Measurements from ENCODE around the gene DOCK4.

DOCK4 gene

DNA sequence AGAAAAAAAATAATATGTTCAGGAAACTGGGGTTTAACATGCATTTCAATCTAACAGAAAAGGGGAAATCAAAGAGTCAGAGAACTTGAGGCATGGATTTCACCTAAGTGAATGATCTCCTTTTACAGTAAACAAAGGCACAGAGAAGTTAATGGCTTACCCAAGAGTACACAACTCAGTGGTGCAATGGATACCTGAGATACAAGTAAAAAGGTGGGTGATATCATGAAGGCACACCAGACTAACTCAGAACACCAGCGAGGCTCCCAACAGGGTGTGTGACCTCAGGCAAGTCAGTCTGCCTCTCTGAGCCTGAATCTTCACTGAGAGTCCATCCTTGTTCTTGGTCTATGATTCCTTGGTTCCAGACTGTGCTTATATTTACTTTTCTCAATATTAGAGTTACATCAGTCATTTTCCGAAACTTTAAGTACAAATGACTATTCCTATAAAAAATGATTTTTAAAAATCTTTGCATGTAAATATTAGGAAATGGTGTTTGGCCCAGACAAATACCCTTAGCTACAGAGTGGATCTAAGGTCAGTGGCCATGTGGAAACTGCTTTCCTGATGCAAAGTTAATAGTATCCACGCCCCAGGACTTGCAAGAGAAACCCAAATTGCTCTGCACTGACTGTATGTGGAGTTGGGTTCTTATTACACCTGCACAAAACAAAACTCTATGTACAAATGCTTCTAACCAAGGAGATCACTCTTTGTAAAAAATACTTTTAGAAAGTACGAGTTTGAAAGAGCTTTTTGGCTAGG is 361.1 kb downstream of the DOCK4 start:
- DNase-seq (ENCODE audit: low spot score) = no peak

DNA sequence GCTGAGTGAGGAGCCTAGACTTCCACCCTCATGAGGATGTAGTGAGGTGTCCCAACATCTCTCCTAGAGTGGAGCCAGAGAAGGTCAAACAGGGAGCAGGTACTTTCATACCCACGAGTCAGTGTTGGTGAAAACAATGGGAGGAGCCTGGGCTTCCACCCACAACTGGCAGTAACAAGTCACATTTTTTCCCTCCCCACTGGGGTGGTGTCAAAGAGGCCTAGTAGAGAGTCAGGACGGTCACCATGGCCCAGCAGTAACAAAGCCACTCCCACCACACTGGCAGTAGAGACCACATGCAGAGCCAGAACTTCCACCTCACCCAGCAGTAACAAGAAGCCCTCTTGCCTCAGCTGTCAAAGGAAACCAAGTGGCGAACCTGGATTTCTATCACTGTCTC is 363.7 kb downstream of the DOCK4 start:
- DNase-seq (ENCODE audit: low spot score) = no peak

DNA sequence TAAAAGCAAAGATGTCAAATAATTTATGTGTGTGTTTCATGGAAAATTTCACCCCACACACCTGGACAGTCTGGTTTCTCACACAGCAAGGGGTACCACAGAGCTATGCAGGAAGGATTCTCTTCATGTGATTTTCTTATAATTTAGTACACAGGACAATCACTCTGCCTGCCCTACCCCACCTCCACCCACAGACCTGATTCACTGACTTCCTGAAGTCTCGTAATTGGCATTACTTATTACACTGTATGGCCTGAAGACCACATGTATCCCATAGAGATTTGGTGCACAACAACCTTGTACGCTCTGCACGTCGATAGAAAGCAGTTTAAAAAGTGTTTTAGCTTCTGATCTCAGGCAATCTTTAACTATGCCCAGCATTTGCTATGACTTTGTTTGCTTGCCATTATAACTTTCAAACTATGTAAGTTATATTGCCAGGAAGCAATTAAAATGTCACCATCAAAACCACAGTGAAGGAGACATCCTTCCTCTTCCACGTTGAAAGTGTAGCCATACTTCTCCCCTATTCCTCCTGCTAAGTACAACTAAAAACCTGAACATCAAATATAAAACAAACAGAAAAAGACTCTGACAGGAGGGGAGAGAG is 364.5 kb downstream of the DOCK4 start:
- DNase-seq (ENCODE audit: low spot score) = no peak

DNA sequence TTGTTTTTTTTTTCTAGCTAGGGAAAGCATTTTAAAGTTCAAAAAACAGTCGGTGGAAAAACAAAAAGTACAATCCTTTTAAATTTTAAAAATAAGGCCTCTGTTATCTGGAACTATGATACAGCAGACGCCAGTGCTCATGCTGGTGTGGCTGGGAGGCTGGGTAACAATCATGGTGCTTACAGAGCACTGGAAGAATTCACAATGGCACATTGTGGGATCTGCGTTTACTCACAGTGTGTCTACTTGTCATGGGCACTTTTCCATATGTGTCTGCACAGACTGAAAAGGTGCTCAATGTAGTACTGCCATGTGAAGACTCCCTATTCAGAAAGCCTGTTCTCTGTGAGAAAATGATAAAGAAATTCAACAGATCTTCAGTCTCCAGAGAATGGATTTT is 365.7 kb downstream of the DOCK4 start:
- DNase-seq (ENCODE audit: low spot score) = no peak

DNA sequence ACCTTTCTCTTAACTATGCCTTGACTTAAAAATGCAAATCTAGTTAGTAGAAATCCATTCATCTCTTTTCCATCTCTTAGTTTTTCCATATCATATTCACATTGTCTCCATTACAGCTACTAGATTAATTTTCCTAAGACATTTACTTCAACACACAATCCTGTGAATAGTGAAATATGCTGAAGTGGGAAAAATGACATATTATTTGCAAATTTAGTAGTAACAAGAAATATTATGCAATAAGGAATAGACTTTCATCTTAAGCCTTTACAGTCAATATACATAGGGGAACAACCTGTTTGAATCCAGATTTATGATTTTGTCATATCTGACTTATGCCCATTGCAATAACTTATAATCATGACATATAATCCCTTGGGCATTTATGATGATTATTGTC is 366.9 kb downstream of the DOCK4 start:
- DNase-seq (ENCODE audit: low spot score) = no peak

DNA sequence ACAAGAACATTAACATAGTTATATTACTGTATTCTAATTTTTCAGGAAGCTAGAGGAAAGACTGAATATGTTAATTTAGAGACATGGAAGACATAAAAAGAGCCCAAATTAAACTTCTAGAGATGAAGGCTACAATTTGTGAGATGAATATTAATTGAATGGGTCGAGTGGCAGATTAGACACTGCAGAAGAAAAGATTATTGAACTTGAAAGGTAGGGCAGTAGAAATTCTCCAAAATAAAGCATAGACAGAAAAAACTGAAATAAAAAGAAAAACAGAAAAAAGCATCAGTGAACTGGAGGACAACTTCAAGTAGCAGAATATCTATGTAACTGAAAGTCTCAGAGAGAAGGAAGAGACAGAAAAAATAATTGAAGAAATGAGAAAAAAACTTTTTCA is 369.6 kb downstream of the DOCK4 start:
- no peak for DNase-seq (ENCODE audit: low spot score)

DNA sequence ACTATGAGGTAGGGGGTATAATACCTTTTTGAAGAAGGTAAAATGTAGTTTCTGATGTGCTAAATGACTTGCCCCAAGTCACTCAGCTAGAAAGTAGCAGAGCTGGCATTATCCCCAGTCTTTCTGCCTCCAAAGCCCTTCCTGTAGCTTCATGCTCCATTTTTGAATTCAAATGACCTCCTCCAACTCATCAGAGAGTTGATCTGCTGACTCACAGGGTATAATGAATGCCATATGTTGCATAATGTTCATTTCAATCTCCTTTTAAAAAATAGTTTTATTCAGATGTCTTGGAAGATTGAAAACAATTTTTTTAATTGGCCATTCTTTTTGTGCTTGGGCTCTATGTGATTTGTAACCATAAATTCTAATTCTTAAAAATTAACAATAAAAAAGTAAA is 371.1 kb downstream of the DOCK4 start:
- no peak for DNase-seq (ENCODE audit: low spot score)

DNA sequence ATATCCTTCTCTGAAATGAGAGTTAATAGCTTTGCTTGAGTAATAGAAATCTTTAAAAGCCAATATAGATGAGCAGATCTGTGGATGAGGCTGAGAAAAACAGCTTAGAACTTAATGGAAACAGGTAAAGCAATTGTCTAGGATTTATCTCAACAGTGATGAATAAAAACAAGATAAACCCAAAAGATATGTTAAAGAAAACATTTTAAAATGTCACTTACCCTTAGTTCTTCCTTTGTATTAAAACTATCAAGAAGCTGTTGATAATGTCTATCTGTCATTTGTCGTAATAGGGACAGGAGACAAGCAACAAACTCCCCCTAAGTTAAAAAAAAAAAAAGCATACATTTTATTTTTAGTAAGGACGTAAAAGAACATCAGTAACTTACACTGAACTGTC is 371.8 kb downstream of the DOCK4 start:
- DNase-seq (ENCODE audit: low spot score) = no peak

DNA sequence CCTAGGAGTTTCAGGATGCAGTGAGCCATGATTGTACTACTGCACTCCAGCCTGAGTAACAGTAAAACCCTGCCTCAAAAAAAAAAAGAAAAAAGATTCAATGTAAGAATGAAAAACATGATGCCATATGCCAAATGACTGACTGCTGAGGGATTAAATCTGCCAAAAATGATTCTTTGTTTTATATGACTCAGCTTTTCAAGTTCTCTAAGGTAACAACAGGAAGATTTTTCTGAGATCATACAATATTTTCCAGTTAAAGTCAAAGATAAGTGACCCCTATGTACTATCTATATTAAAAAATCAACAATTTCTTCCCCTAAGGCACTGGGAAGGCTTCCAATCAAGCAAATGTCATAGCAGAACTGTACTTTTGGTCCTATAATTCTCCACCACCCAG is 372.7 kb downstream of the DOCK4 start:
- no peak for DNase-seq (ENCODE audit: low spot score)

DNA sequence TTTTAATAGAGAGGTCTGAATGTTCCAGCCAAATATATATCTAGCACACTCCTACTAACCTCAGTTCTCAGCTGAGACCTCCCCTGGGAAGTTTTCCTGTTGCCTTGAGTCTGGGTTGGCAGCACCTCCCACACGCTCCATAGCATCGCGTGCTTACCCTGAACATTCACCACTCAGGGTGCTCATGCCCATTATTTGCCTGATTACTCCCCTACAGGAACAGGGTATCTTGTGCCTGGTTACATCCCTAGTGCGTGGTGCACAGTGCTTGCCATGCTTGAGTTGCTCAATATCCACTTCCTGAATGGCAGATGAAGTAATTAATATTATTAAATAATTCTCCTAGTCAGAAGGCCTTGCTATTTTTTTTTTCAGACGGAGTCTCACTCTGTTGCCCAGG is 374.0 kb downstream of the DOCK4 start:
- DNase-seq (ENCODE audit: low spot score) = no peak

DNA sequence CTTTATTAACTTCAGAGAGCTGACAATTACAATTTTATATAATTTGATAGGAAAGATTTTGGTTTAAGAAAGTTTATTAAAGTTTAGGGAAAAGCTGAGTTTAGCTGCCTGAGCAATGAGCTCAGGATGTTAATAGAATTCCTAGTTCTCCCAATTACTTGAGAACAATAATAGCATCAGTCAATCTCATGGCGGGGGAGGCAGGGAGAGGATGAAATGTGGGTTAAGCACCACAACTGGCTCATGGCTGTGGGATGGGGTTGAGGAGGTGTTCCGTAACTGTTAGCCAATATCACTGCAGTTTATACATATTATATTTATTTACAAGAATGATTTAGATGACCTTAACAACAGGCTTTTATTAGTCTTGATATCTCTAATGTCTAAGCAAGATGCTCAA is 377.0 kb downstream of the DOCK4 start:
- DNase-seq (ENCODE audit: low spot score) = no peak

DNA sequence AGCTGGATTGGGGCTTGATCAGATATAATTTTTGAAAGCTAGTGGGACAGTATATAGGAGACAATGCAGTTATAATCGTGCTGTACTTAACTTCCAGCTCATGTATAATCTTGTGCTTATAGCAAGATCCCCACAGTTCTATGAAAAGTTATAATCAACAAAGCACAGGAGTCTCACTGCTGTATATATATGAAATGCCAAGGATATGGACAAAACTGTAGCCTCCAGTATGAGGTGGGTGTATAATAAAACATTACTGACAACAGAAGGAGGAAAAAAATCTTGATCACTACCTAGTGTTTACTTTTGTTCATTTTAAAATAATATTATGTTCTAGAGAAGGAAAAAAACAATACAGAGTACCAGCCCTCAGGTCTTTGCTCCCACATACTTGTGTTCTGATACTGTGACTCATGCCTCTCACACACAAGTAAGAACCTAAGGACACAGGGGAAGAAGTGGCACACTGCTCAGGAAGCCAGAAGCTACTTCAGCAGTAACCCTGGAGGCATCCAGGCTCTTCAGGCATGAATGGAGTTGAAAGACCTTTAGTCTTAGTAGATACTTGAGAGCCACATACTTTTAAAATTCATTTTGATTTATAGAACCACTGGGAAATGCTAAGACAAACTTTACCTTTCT is 378.2 kb downstream of the DOCK4 start:
- no peak for DNase-seq (ENCODE audit: low spot score)

DNA sequence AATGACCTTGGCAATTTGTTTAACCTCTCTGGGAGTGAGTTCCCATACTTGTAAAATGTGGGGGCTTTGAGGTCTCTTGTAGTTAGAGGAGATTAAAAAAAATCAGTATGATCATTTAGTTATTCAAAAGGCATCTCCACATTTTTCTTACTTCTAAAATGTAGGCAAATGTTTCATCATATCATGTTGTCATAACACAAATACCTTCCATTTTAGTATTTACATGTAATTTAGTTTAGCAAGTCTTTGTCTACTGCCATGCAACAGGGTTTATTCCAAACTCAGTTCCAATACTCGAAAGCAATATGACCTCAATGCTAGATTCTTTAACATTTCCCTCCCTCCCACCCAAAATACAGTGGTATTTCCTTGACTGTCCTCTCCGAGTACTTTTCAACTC is 381.2 kb downstream of the DOCK4 start:
- no peak for DNase-seq (ENCODE audit: low spot score)

DNA sequence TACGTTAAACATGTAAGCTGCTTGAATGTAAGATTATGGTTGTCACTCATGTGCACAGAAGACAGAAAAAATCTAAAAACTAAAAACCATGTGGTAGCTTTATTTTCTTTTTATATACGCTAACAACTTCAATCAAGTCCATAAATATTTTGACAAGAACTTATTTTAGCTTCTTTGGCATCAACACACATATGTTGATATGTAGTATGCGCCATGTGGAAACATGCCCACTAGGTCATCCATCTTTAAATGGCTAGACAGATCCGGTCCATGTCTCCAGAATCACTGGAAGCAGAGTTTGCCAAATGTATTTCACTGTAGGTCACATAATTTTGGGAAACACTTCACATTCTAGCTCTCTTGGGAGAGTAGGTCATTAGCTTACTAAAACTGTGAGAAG is 382.4 kb downstream of the DOCK4 start:
- DNase-seq (ENCODE audit: low spot score) = no peak

DNA sequence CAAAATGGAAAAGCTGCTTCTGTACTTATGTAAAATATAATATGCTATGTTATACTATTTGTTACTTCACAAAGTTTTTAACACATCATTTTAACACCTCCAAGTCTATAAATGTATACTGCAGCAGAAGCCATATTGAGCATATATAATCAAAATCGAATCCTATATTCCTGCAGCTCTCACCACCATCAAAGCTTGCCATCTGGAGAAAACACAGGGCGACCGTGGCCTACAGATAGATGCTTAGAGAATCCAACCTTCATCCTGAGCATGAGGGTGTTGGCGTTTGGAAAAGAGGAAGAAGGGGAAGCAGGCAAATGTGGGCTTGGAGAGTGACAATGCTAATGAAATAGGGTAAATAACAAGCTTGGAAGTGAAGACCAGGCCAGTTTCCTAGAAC is 385.2 kb downstream of the DOCK4 start:
- DNase-seq (ENCODE audit: low spot score) = no peak

DNA sequence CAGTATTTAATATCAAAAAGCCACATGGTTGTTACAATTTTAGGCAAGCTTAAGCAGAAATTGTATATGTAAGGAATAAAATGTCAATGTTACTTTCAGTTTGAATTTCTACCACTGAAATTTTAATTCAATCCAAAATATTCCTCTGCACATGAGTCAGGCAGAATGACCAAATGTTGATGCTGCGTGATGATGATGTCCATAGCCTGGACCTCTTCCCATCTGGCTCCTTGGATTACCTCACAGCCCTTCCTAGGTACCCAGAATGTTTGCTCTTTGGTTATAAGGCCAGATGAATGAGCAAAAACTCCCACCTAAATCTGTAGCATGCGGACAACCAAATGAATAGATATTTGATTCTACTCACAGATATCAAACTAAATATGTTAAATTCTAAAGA is 385.6 kb downstream of the DOCK4 start:
- no peak for DNase-seq (ENCODE audit: low spot score)

DNA sequence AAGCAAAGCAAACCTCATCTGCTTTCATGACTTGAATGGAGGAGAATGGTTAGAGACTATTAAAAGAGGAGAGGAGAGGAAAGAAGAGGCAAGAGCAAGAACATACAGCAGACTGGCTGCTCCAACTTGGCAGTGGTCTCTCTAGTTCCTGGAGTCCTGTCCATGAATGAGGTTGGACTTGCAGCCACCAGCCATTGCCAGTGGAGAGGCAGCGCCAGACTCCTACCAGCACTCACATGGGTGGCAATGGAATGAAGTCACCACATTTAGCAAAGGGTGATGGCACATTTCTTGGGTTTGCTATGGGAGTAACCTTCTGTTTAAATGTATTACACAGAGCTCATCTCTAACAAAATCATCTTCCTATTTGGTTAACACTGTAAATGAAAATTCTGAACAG is 386.1 kb downstream of the DOCK4 start:
- DNase-seq (ENCODE audit: low spot score) = no peak

DNA sequence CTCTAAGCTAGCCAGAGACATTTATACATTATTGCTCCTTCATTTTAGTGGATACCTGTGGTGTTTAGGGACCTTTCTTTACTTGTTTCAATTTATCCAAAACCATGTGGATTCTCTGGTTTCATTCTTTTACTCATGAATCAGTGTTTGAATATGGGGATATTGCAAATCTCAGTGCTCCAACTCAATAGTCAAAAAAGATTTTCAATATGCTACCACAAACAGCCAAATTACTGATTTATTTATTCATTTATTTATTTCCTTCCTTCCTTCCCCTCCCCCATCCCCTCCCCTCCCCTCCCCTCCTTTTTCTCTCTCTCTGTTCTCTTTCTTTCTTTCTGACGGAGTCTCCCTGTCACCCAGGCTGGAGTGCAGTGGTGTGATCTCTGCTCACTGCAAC is 390.8 kb downstream of the DOCK4 start:
- no peak for DNase-seq (ENCODE audit: low spot score)

DNA sequence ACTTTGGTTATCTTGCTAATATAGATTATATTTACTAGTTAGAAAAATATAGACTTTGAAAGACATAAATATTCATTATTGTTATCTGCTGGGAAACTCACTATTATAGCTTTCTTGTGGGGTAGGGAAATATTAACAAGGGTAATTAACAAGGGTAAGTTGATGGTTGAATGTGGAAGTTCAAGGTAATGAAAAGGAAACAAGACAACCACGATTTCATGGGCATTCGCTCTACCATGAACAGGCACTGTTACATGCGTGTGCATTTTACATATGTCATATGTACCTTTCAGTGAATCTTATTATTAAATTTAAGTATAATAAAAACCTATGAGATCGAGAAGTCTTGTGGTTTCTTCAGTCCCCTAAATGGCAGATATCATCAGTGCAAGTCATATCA is 392.9 kb downstream of the DOCK4 start:
- no peak for DNase-seq (ENCODE audit: low spot score)

DNA sequence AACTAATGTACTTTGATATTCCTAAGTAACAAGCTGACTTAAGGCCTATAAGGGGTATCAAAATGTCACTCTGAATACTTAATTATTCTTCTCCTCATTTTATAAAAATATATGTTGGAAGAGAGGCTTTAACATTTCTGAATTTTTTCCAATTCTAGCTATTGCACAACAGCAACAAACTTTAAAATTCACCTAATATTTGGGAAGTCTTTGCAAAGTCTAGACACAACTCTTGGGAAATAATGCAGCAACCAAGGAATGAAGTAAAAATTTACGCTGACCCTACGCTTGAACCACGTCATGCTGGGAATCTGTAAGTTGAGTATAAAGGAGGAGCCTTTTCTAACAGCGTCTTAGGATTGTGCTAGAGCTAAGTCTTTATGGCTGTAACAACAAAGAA is 400.0 kb downstream of the DOCK4 start:
- DNase-seq (ENCODE audit: low spot score) = no peak

DNA sequence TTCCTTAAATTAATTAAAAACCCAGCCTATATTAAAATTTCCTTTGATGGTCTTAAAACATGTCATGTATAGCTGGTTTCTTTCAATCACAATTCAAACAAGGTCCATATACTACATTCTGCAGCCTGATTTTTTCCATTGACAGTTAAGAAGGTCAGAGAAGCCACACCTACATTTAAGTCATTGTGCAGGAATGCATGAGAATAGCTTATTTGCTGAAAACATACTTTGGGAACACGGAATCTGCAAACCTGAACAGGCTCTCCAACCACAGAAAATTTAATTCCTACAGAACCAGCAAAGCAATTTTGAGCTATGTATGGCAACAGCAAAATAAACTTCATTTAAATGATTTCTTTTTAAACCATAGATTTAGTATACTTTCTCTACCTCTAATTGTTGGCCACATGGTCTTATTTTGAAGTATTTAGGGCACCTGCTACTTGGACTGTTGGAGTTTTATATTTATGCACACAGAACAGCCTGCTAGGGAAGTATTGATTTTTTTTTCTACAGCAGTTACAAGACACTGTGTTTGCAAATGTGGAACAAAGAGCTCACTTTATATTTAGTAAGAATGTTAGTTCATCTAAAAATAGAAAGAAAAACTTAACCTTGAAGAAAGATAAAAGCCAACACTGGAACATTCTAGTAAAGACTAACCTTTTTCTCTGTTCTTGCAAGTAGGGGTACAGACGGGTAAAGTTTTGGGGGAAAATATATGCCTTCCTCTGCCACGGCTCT is 403.0 kb downstream of the DOCK4 start:
- no peak for DNase-seq (ENCODE audit: low spot score)

DNA sequence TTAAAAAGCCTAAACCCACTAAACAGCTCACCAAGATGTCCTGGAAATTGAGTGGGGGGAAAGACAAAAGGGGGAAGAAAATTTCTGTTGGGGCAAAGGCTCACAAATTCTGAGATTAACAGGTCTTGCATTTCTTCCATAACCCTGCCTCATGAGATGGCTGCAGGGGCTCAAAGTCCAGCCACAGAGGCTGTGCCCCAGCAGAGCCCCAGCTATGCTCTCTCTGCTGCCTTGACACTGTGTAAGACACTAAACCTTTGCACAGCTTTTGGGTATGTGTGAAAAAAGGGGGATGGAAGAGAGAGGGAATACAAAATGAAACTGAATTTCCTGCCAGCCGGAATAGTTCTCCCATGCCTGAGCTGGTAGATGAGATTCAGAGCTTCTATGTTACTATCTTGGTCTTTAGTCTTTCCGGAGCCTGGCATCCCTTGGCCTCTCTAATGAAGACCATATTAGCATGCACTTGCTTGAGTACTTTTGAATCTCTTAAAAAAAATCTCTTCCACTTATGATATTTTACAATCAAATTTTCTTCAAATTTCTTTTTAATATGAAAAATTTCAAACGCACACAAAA is 403.9 kb downstream of the DOCK4 start:
- DNase-seq (ENCODE audit: low spot score) = no peak

DNA sequence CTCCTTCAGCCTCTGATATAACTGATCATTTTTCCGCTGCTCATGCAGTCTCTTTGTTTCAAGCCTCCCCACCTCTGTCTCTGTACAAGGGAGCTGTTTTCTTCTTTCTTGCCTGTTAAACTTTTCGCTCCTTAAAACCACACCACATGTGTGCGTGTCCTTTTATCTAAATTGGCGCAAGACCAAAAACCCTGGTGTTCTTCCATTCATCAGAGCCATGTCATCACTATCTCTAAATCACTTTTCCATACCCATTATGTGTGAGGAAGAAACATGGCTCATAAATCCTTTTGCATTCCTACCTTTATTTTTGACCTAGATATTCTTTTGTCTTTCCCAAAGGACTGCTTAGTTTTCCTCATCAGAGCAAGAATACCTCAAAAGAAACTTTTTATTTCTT is 404.9 kb downstream of the DOCK4 start:
- DNase-seq (ENCODE audit: low spot score) = no peak
